Upper lobe of right lung (tissue), 1 donor: Measurements from ENCODE around the gene KRTAP22-1. TPM values are rescaled to one million over a fixed set of nuclear protein-coding genes. Genes with fewer than 3 reads are reported as not detected.

Experiments used
- ATAC-seq: fragments of 200-7000 bp; cut with Tn5 transposase; one replicate; pipeline ENCODE4 v1.9.1; 2020; ENCODE audit warnings: mild to moderate bottlenecking, moderate library complexity
- DNase-seq: peaks from one replicate; pipeline ENCODE4 v3.0.0-alpha.2; 2020
- H3K27ac ChIP-seq: fragments of 200-600 bp; one replicate; pipeline ENCODE4 v1.8.0; 2022
- H3K27me3 ChIP-seq: fragments of 200-600 bp; one replicate; pipeline ENCODE4 v1.8.0; 2022; ENCODE audit warnings: mild to moderate bottlenecking
- H3K36me3 ChIP-seq: fragments of 200-600 bp; one replicate; pipeline ENCODE4 v1.8.0; 2022
- H3K4me1 ChIP-seq: fragments of 200-600 bp; one replicate; pipeline ENCODE4 v1.8.0; 2022
- H3K4me3 ChIP-seq: fragments of 200-600 bp; one replicate; pipeline ENCODE4 v1.8.0; 2022; ENCODE audit warnings: mild to moderate bottlenecking
- H3K9me3 ChIP-seq: fragments of 200-600 bp; one replicate; pipeline ENCODE4 v1.8.0; 2022
- intact Hi-C: fragments of 100-400 bp; cut with DNase I; formaldehyde crosslinking; loops from one replicate; pipeline ENCODE4 v1.11.0; 2022
- total RNA-seq: library from RNA; stranded (reverse); fragmentation: NEBNext Ultra II Directional; extraction: Animal tissue kit (Norgen Biotek cat#: 25700); gene quantifications from one replicate; pipeline ENCODE4 v1.2.1, GENCODE V29; 2021
- TF ChIP-seq, protein P1 (sequence below): fragments of 200-600 bp; IDR thresholded peaks from one replicate; pipeline ENCODE4 v1.8.0; 2022; ENCODE audit warnings: antibody characterized with exemption
- donor health status: DM: no; HTN: yes; CAD: no; lungs with severe emphysema.

KRTAP22-1 gene
- total RNA-seq, 1 donor from 2014 or later: not detected

DNA sequence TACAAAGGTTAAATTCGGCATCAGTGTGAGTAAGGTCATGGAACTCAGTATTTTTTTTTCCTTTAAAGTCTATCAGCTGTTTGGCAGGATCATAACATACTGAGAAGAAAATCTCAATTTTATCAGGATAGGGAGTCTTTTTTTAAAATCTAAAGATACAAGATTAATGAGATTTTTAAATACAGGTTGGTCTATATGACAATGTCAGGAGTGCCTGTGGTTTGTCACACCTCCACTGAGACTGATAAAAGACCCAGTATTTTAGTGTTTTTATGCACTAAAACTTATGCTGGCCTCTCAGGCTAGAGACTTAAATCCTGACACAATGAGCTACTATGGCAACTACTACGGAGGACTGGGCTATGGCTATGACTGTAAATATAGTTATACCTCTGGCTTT, 41.7 kb downstream of the KRTAP22-1 start, which contains the start of gene KRTAP20-3:
KRTAP20-3 (plus strand) TSS at position 301 of the 400 bp plus-strand sequence.
- DNase-seq (no peak), ATAC-seq (no peak)
- no peak within 1 kb of the TSS for H3K27ac ChIP-seq
- intact Hi-C loops: no loop called here
- H3K4me1 ChIP-seq: no peaks in the 10 kb centered on the region
- no peaks in the 10 kb centered on the region for H3K9me3 ChIP-seq
- no peak within 1 kb of the TSS for H3K4me3 ChIP-seq
- no peaks in the 10 kb centered on the region for H3K36me3 ChIP-seq
- H3K27me3 ChIP-seq: no peaks in the 10 kb centered on the region
- TF ChIP-seq, protein P1, sequence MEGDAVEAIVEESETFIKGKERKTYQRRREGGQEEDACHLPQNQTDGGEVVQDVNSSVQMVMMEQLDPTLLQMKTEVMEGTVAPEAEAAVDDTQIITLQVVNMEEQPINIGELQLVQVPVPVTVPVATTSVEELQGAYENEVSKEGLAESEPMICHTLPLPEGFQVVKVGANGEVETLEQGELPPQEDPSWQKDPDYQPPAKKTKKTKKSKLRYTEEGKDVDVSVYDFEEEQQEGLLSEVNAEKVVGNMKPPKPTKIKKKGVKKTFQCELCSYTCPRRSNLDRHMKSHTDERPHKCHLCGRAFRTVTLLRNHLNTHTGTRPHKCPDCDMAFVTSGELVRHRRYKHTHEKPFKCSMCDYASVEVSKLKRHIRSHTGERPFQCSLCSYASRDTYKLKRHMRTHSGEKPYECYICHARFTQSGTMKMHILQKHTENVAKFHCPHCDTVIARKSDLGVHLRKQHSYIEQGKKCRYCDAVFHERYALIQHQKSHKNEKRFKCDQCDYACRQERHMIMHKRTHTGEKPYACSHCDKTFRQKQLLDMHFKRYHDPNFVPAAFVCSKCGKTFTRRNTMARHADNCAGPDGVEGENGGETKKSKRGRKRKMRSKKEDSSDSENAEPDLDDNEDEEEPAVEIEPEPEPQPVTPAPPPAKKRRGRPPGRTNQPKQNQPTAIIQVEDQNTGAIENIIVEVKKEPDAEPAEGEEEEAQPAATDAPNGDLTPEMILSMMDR: no peak

DNA sequence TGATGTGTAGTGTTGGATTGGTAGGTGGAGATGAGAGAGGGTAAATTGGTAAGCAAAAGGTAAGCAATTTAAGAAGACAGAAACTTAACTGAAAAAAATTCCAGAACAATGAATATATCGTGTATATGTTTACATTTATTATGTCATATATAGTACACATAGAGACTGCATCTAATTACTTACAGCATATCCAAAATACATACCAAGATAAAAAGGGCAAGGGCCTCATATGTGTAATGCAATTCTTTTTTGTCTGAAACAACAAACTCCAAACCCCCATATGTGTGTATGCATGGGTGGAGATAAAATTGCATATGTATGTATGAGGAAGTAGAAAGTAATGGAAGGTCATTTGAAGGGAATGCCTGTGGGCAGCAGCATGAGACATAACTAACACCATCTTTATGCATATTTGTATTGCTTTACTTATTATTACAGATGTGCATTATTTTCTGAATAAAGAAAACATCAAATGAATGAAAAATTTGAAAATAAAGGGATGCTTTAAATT, 46.1 kb downstream of the KRTAP22-1 start:
- Histone ChIP-seq H3K27me3 (no peaks in the 10 kb centered on the region), H3K4me1 (no peaks in the 10 kb centered on the region), H3K36me3 (no peaks in the 10 kb centered on the region), H3K4me3 (no peak overlapping the region), H3K9me3 (no peaks in the 10 kb centered on the region), H3K27ac (no peak overlapping the region)
- no peak for DNase-seq
- no peak for ATAC-seq
- TF ChIP-seq, protein P1: no peak
- intact Hi-C loops: no loop called here

Other genes with a start within 250 kb of the KRTAP22-1 start
- gene KRTAP13-2, start 228.8 kb upstream of the KRTAP22-1 start, total RNA-seq: not detected
- gene KRTAP13-1, start 205.1 kb upstream of the KRTAP22-1 start, total RNA-seq: not detected
- gene KRTAP13-3, start 175.2 kb upstream of the KRTAP22-1 start, total RNA-seq: not detected
- gene KRTAP13-4, start 170.9 kb upstream of the KRTAP22-1 start, total RNA-seq: not detected
- gene KRTAP15-1, start 160.8 kb upstream of the KRTAP22-1 start, total RNA-seq: not detected
- gene KRTAP19-1, start 120.7 kb upstream of the KRTAP22-1 start, total RNA-seq: not detected
- not detected for gene KRTAP19-2, start 113.7 kb upstream of the KRTAP22-1 start, total RNA-seq
- not detected for gene KRTAP19-3, start 109.1 kb upstream of the KRTAP22-1 start, total RNA-seq
- not detected for gene KRTAP19-4, start 103.9 kb upstream of the KRTAP22-1 start, total RNA-seq
- gene KRTAP19-5, start 98.9 kb upstream of the KRTAP22-1 start, total RNA-seq: not detected
- gene KRTAP19-6, start 59.2 kb upstream of the KRTAP22-1 start, total RNA-seq: not detected
- not detected for gene KRTAP19-7, start 39.8 kb upstream of the KRTAP22-1 start, total RNA-seq
- gene KRTAP22-2, start 10.7 kb upstream of the KRTAP22-1 start, total RNA-seq: not detected
- gene KRTAP6-3, start 8.6 kb upstream of the KRTAP22-1 start, total RNA-seq: not detected
- gene KRTAP6-2, start 2.2 kb upstream of the KRTAP22-1 start, total RNA-seq: not detected
- gene KRTAP6-1, start 12.8 kb downstream of the KRTAP22-1 start, total RNA-seq: not detected
- gene KRTAP20-1, start 15.3 kb downstream of the KRTAP22-1 start, total RNA-seq: not detected
- gene KRTAP20-4, start 19.5 kb downstream of the KRTAP22-1 start, total RNA-seq: not detected
- gene KRTAP20-2, start 34.1 kb downstream of the KRTAP22-1 start, total RNA-seq: not detected
- gene KRTAP20-3, start 41.8 kb downstream of the KRTAP22-1 start, total RNA-seq: not detected
- gene KRTAP21-3, start 117.7 kb downstream of the KRTAP22-1 start, total RNA-seq: not detected
- not detected for gene KRTAP21-2, start 146.2 kb downstream of the KRTAP22-1 start, total RNA-seq
- gene KRTAP21-1, start 154.3 kb downstream of the KRTAP22-1 start, total RNA-seq: not detected
- gene KRTAP8-1, start 212.2 kb downstream of the KRTAP22-1 start, total RNA-seq: not detected
- gene KRTAP7-1, start 228.7 kb downstream of the KRTAP22-1 start, total RNA-seq: not detected